NCI-H1092 (cell line): ENCODE results near the gene RASSF8.

ENCODE experiments used
- DNase-seq: peaks from one replicate; lab custom pipeline; 2025; lab: John Stamatoyannopoulos, UW

RASSF8 gene

GRCh38 chr12:25958428-25959070, at the start of gene RASSF8:
Gene RASSF8 (plus strand): TSS chr12:25958682. CDS start chr12:26055344, 96,662 bp downstream.
- DNase-seq: peak; percentile 3

GRCh38 chr12:25914551-25914950, 43.9 kb upstream of the RASSF8 start:
- DNase-seq: no peak

GRCh38 chr12:25924491-25925001, 33.9 kb upstream of the RASSF8 start:
- DNase-seq: no peak

- no peak for DNase-seq
Observed at GRCh38 chr12:25925064-25925463, 33.4 kb upstream of the RASSF8 start.

GRCh38 chr12:25926536-25926935, 31.9 kb upstream of the RASSF8 start:
- DNase-seq: no peak

GRCh38 chr12:25929142-25929541, 29.3 kb upstream of the RASSF8 start:
- DNase-seq: no peak

GRCh38 chr12:25932971-25933370, 25.5 kb upstream of the RASSF8 start:
- DNase-seq: no peak

- no peak for DNase-seq
Observed at GRCh38 chr12:25934456-25934855, 24.0 kb upstream of the RASSF8 start.

- no peak for DNase-seq
Observed at GRCh38 chr12:25935355-25936144, 22.9 kb upstream of the RASSF8 start.

GRCh38 chr12:25937096-25937495, 21.4 kb upstream of the RASSF8 start:
- no peak for DNase-seq

- no peak for DNase-seq
Observed at GRCh38 chr12:25938581-25938980, 19.9 kb upstream of the RASSF8 start.

- no peak for DNase-seq
Observed at GRCh38 chr12:25939606-25940005, 18.9 kb upstream of the RASSF8 start.

- no peak for DNase-seq
Observed at GRCh38 chr12:25940886-25941285, 17.6 kb upstream of the RASSF8 start.

GRCh38 chr12:25942709-25943108, 15.8 kb upstream of the RASSF8 start:
- DNase-seq: no peak

- DNase-seq: no peak
Observed at GRCh38 chr12:25943940-25944339, 14.5 kb upstream of the RASSF8 start.

GRCh38 chr12:25949343-25949742, 9.1 kb upstream of the RASSF8 start:
- DNase-seq: no peak

GRCh38 chr12:25950329-25951115, 8.0 kb upstream of the RASSF8 start:
- no peak for DNase-seq

- no peak for DNase-seq
Observed at GRCh38 chr12:25957793-25958427, 572 bp upstream of the RASSF8 start.

- no peak for DNase-seq
Observed at GRCh38 chr12:25959071-25959961, 834 bp downstream of the RASSF8 start.

- DNase-seq: no peak
Observed at GRCh38 chr12:25960143-25960542, 1.7 kb downstream of the RASSF8 start.

GRCh38 chr12:25960961-25961360, 2.5 kb downstream of the RASSF8 start:
- no peak for DNase-seq
